Mesodermal cell (in vitro differentiated cells): ENCODE results near the gene COL23A1.

Experiments
- H3K27ac ChIP-seq: 2 replicates; pipeline ENCODE4 v1.7.0; 2013; ENCODE audit warnings: mild to moderate bottlenecking, low read depth, low read length, moderate library complexity; ENCODE audit not compliant: severe bottlenecking
- H3K36me3 ChIP-seq: 2 replicates; pipeline ENCODE4 v1.7.1; 2013; ENCODE audit warnings: mild to moderate bottlenecking, low read length, moderate library complexity; ENCODE audit not compliant: control insufficient read depth, insufficient read depth
- H3K4me1 ChIP-seq: one replicate; pipeline ENCODE4 v1.7.1; 2013; ENCODE audit warnings: mild to moderate bottlenecking, low read length; ENCODE audit not compliant: insufficient read depth, control insufficient read depth, poor library complexity, severe bottlenecking
- H3K4me3 ChIP-seq: 2 replicates; pipeline ENCODE4 v1.7.0; 2013; ENCODE audit warnings: low read length, control low read depth, mild to moderate bottlenecking; ENCODE audit not compliant: insufficient read depth, poor library complexity, severe bottlenecking; ENCODE audit errors: extremely low read depth
- H3K9me3 ChIP-seq: 2 replicates; pipeline ENCODE4 v1.7.1; 2013; ENCODE audit warnings: mild to moderate bottlenecking, low read length, moderate library complexity; ENCODE audit not compliant: control insufficient read depth
- WGBS, 2 experiments: methylation state at CpG; one replicate each; pipeline ENCODE4 v1.1.5; 2013; ENCODE audit warnings: missing lambda C conversion rate in 2 of 2; ENCODE audit not compliant: insufficient coverage in 2 of 2; 5-methylcytosine and 5-hydroxymethylcytosine counted together

The COL23A1 gene

GRCh38 chr5:178419196-178419595, 171.0 kb downstream of the COL23A1 start:
- H3K4me1 ChIP-seq = peaks cover 19% of the 10 kb centered on the region
- H3K27ac ChIP-seq = no peak overlapping the region
- no peaks in the 10 kb centered on the region for H3K9me3 ChIP-seq
- no peaks in the 10 kb centered on the region for H3K36me3 ChIP-seq
- no peak overlapping the region for H3K4me3 ChIP-seq
- WGBS, 2 experiments = 84 to 89% methylated on average over 7 of the region's 9 CpGs

GRCh38 chr5:178418471-178419010, 171.7 kb downstream of the COL23A1 start:
- 91 to 92% methylated on average over 5 to 6 of the region's 7 CpGs for WGBS, 2 experiments
- H3K36me3 ChIP-seq = no peaks in the 10 kb centered on the region
- peaks cover 19% of the 10 kb centered on the region for H3K4me1 ChIP-seq
- H3K27ac ChIP-seq = no peak overlapping the region
- no peak overlapping the region for H3K4me3 ChIP-seq
- no peaks in the 10 kb centered on the region for H3K9me3 ChIP-seq

DNA sequence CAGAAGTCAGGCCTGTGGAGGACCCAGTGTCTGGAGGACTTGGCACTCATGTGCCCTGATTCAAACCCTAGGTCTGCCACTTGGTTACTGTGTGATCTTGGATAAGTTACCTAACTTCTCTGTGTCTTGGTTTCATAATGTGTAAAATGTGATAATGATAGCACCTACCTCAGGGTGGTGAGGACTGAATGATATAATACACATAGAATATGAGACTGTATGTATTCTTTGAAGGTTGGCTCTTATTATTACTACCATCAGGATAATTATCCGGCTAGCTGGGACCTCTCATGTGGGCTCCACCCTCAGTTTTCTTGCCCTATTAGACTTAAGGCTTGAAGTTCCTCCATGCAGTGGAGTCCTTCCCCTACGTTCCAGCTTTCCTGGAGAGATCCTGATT, 172.2 kb downstream of the COL23A1 start:
- no peak overlapping the region for H3K4me3 ChIP-seq
- no peaks in the 10 kb centered on the region for H3K36me3 ChIP-seq
- H3K27ac ChIP-seq = no peak overlapping the region
- no peaks in the 10 kb centered on the region for H3K9me3 ChIP-seq
- WGBS, 2 experiments = 92 to 100% methylated on average over 1 to 2 of the region's 2 CpGs
- H3K4me1 ChIP-seq = peaks cover 19% of the 10 kb centered on the region

GRCh38 chr5:178417391-178417811, 172.8 kb downstream of the COL23A1 start:
- H3K27ac ChIP-seq = no peak overlapping the region
- H3K36me3 ChIP-seq = no peaks in the 10 kb centered on the region
- no peak overlapping the region for H3K4me3 ChIP-seq
- H3K4me1 ChIP-seq = peaks cover 19% of the 10 kb centered on the region
- WGBS, 2 experiments = 85 to 89% methylated on average over 7 to 13 of the region's 13 CpGs
- H3K9me3 ChIP-seq = no peaks in the 10 kb centered on the region

GRCh38 chr5:178416919-178417318, 173.3 kb downstream of the COL23A1 start:
- Histone ChIP-seq H3K4me3 (no peak overlapping the region), H3K36me3 (no peaks in the 10 kb centered on the region), H3K4me1 (peaks cover 19% of the 10 kb centered on the region), H3K9me3 (no peaks in the 10 kb centered on the region), H3K27ac (no peak overlapping the region)
- 86 to 87% methylated on average over 5 of the region's 6 CpGs for WGBS, 2 experiments

- Histone ChIP-seq H3K27ac (no peak overlapping the region), H3K4me3 (no peak overlapping the region), H3K4me1 (peaks cover 19% of the 10 kb centered on the region), H3K36me3 (no peaks in the 10 kb centered on the region), H3K9me3 (no peaks in the 10 kb centered on the region)
- WGBS, 2 experiments = 92 to 95% methylated on average over 5 to 6 of the region's 12 CpGs
These were observed 173.8 kb downstream of the COL23A1 start for GRCh38 chr5:178416206-178416882.

DNA sequence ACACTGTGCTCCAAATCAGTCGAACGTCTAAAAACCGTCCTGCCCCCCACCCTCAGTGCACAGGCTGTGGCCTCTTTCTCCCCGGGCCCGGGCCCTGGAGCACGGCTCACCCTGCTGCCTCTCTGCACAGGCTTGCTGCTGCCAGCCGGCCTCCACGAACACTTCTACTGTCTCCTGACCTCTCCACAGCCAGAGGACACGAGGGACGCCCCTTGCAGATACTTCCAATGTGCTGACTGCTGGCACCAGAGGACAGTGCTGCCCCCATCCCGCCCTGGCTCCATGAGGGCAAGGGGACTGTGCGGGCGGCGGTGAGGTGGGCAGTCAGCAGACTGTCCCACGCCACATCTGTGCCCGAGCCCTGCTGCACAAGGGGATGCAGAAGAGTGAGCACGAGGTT, 174.8 kb downstream of the COL23A1 start:
- 89 to 93% methylated on average over 13 to 17 of the region's 17 CpGs for WGBS, 2 experiments
- Histone ChIP-seq H3K27ac (no peak overlapping the region), H3K4me3 (no peak overlapping the region), H3K4me1 (peaks cover 13% of the 10 kb centered on the region), H3K9me3 (no peaks in the 10 kb centered on the region), H3K36me3 (no peaks in the 10 kb centered on the region)

- peaks cover 11% of the 10 kb centered on the region for H3K4me1 ChIP-seq
- H3K4me3 ChIP-seq = no peak overlapping the region
- no peaks in the 10 kb centered on the region for H3K36me3 ChIP-seq
- 49 to 57% methylated on average over 2 to 3 of the region's 4 CpGs for WGBS, 2 experiments
- no peaks in the 10 kb centered on the region for H3K9me3 ChIP-seq
- no peak overlapping the region for H3K27ac ChIP-seq
These were observed 176.2 kb downstream of the COL23A1 start for GRCh38 chr5:178413988-178414387.

- H3K4me3 ChIP-seq = no peak overlapping the region
- H3K4me1 ChIP-seq = no peaks in the 10 kb centered on the region
- WGBS, 2 experiments = no CpG with 5 or more reads among the region's 2 CpGs
- H3K36me3 ChIP-seq = no peaks in the 10 kb centered on the region
- H3K9me3 ChIP-seq = no peaks in the 10 kb centered on the region
- H3K27ac ChIP-seq = no peak overlapping the region
These were observed 179.1 kb downstream of the COL23A1 start for GRCh38 chr5:178411083-178411482.

DNA sequence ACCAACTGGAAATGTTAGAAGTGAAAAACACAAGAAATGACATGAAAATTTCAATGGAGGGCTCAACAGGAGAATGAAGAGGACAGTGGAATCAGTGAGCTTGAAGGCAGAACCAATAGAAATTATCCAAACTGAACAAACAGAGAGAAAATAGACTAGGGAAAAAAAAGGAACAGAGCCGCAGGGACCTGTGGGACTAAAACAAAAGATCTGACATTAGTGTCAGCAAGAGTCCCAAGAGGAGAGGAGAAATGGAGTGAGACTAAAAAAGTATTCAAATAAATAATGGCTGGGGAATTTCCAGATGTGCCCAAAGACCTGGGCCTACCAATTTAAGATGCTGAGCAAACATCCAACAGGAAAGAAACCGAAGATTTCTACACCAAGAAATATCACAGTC, 182.5 kb downstream of the COL23A1 start:
- no peak overlapping the region for H3K27ac ChIP-seq
- 77 to 100% methylated on average over 1 to 2 of the region's 2 CpGs for WGBS, 2 experiments

DNA sequence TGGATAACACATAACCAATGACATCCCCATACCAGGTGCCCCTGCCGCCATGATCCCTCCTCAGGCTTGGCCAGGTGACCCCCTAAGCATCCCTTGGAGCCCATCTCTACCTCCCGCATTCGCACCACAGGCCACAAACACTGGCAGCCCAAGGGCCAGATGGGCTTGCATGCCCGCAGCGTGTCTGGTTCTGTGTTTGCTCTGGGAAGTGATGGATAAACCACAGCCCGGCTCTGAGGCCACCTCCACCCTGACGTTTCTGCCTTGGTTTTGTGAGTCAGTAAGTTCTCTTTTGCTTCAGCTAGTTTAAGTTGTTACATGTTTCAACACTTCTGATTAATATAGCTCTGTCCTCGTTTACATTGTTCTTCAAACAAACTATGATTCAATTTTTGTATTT, 185.2 kb downstream of the COL23A1 start:
- Histone ChIP-seq H3K27ac (no peak overlapping the region), H3K36me3 (no peaks in the 10 kb centered on the region), H3K4me1 (no peaks in the 10 kb centered on the region), H3K4me3 (no peak overlapping the region), H3K9me3 (no peaks in the 10 kb centered on the region)
- WGBS, 2 experiments = 96% methylated on average over 7 of the region's 8 CpGs; no CpG with 5 or more reads in 1 of the 2 experiments

More for the DNA sequence above, 182.5 kb downstream of the COL23A1 start:
- Histone ChIP-seq H3K4me3 (no peak overlapping the region), H3K4me1 (no peaks in the 10 kb centered on the region), H3K36me3 (no peaks in the 10 kb centered on the region), H3K9me3 (no peaks in the 10 kb centered on the region)
